HG02870 (cell line): ENCODE measurements around the gene HNRNPR.
"Not testable (repeated sequence)": the region's sequence is repeated elsewhere in the genome, so short reads cannot be mapped to it uniquely, and the experiment has no call there.

Experiments
- ATAC-seq: cut with Tn5 transposase; IDR thresholded peaks from one replicate; pipeline ENCODE4 v1.9.1; 2021; ENCODE audit warnings: mild to moderate bottlenecking, moderate library complexity; ENCODE audit not compliant: unreplicated experiment

HNRNPR gene

DNA sequence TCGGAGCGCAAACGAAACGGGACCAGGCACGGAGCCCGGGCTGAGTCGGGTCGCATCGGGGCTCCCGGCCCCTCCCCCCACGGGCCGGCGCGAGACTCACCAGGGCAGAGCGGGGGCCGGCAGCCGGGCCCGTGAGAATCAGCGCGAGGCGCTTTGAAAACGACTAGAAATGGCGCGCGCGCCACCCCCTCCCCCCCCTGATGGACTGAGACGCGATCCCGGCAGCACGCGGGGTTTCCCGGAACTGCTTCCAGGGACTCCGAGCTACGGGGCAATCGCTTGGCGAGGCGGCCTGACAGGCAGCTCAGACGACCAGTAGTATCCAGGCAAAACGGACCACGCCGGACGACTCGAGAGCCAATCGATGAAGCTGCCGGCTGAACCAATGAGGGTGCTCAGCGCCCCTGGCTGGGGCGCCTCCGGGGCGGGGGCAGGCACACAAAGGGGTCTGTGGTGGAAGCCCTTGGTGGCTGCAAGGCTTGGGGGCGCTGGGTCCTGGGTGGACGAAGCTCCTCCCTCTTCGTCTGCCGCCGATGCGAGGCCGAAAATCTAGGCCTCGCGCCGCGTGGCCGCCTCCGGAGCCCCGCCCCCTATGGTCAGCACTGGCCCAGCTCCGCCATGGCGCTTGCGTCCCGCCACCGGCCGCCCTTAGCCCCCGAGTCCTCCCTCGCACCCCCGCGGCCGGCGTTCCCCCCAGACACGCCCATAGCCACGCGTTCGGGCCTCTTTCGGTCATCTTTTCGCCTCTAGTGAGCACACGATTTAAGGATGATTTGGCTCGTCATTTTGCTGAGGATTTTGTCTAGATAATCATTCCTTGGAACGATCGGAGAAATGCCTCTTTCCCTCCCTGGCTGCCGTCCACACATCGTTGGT, at the start of gene HNRNPR:
Gene HNRNPR, minus strand, starts transcription at position 174 of the 876 bp plus-strand sequence. CDS start 3,276 bp downstream, outside the sequence.
- ATAC-seq, result peak; percentile 91

DNA sequence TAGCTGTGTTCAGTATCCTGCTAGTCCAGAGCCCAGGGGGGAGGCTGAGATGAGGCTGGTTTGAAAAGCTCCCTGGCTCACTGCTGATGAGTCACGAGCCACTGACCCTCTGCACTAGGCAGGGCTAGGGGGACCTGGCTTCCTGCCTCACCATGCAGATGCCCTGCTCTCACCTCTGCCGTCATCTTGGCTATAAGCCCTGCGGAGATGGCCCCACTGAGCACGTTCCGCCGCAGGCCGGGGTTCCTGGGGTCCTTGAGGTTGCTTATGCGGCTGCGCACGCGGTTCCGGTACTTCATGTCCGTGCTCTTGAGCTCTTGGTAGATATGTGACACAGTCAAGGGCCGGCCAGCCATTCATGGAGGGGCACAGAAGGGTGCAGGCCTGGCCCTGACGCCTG, 49.6 kb upstream of the HNRNPR start:
- ATAC-seq, result no peak

DNA sequence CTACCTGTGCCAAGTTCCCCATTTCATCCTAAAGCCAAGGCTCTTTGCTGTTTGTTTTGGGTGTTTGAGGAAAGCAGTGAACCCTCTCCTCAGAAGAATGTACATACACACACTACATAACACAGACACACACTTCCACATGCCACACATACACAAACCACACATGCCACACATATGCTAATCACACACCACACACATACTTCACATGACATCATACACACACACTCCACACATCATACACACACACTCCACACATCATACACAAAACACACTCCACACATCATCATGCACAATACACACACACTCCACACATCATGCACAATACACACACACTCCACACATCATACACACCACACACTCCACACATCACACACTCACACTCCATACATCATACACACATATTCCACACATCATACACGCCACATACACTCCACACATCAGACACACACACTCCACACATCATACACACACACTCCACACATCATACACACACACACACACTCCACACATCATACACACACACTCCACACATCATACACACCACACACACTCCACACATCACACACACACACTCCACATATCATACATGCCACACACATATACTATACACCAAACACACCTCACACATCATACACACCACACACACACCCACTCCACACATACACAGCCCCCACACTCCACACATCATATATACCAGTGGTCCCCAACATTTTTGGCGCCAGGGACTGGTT, 48.2 kb upstream of the HNRNPR start:
- ATAC-seq, result no peak

DNA sequence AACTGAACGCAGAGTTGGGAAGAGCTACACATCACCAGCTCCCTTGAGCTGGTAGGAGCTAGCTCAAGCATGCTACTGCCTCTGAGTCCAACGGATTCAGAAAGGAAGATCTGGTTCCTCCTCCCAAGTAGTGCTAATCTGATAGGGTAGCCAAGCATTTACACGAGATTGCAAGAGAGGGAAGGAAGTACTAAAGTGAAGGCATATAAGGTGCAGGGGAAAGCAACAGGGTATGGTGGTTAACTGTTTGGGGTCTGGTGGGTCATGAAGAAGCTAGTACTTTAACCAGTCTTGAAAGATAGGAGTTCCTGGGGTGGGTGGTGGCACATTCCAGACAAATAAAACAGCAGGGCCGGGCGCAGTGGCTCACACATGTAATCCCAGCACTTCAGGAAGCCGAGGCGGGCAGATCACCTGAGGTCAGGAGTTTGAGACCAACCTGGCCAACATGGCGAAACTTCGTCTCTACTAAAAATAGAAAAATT, 45.8 kb upstream of the HNRNPR start:
- ATAC-seq, result no peak

DNA sequence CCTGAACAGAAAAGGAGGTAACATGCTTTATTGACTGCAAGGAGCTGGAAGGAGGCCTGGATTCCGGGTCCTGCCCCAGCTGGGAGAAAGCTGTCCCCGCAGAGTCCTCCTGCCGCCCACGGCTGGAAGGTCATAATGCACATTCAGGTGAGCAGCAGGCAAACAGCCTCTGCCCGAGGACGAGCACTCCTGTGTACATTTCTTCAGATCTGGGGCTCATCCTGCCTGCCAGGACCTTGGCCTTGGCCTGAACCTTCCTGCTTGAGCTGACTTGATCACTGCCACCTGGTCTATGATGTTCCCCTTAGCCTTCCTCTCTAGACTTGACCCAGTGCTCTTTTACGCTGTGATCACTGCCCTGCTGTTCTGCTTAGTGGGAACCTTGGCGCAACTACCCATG, 43.4 kb upstream of the HNRNPR start:
- ATAC-seq, result no peak

DNA sequence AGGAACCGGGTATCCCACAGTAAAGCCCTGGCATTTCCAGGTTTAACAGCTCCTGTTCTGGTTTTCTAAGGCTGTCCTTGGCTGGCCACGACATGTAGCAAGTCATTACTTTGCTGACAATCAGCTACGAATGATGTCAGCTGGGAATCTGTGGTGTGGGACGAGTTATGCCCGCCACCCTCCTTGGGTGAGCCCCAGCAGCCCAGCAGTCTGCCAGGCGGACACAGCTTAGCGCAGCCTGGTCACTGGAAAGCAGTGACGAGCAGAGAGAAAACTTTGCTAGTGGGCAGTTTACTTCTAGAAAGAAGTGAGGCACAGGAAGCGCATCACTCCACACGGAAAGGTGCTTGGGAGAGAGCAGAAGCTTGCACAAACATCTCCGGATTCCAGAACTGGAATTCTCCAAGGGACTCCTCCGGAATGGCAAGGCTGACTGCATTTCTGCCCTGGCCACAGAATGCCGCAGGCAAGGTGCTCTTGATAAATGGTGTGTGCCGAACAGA, 41.1 kb upstream of the HNRNPR start:
- no peak for ATAC-seq

DNA sequence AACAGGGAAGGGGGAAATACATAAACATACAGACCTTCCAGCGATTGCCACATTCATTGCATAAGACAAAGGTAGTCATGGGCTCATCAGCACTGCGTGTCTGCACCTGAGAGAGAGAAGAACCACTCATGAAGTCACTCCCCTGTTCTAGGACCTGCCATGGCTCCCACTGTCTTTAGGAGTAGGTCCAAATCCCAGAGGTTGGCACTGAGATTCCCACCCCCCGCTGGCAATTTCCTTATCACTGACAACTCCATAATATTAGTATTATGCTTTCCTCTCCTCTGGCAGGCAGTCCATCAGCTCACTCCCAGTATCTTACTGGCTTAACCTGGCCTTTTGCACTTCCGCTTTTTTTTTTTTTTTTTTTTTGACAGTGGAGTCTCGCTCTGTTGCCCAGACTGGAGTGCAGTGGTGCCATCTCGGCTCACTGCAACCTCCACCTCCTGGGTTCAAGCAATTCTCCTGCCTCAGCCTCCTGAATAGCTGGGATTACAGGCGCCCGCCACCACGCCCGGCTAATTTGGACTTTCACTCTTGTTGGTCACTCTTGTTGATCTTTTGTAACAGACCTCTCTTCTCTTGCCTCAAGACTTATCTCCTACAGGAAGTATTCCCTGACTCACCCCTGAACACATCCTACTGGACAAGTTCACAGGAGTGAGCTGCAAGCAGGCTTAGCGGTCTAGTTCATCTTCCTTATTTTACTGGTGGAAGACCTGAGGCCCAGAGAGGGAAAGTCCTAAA, 40.4 kb upstream of the HNRNPR start:
- no peak for ATAC-seq

DNA sequence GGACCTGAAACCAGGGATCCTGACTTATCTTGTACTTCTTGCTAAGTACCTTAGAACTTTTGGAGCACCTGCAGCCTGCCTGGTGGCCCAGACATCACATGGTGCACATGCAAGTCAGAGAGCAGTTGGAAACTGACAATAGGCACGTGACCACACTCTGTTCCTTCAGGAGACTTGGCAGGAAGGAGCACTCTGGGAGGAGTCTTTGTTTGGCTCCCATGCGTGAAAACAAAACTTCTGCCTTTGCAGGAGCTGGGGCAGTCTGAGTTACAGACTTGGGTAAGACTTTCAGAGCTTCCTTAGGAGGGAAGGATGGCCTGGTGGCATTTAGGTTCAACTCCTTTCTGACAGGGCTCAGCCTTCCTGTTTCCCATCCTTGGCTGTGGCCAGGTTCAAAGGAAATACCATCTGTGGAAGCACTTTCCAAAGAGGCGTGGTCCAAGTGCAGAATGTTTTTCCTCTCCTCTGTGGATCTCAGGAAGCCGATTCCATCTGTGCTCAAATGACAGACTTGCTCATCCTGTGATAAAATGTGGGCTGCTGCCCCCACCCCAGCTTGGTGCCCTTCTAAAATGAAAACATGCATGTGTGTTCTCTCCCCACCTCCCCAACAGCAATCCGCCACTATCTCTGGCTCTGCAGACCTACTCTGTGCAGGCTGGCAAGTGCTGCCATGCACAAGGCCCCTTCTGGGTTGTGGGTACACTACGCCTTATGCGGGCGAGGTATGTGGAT, 39.7 kb upstream of the HNRNPR start:
- ATAC-seq, result no peak

DNA sequence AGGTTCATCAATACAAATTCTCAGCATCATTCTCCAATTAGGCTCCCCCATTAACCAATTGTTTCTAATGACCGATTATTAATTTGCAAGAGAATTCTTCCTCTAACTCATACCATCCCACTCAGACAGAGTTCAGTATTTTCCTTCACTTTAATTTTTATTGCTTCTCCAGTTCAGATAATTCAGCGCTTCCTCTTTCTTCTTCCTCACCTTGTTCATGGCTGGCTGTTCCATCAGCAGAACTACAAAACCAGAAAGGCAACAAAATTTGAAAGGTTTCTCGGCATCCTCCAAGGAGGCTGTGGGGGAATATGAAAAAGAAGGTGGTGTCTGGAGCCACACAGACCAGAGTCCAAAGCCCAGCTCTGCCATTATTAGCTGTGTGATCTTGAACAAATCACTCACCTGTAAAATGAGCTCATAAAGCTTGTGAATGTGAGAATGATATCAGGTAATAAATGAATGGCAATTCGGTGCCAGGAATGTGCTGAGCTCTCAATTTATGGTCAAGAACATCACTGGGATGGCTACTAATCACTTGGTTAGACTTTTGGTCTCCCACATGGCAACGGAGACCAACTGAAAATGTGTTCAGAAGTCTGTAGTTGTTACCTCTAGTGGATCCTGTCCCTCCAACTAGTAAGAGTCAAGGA, 37.3 kb upstream of the HNRNPR start:
- ATAC-seq, result no peak

DNA sequence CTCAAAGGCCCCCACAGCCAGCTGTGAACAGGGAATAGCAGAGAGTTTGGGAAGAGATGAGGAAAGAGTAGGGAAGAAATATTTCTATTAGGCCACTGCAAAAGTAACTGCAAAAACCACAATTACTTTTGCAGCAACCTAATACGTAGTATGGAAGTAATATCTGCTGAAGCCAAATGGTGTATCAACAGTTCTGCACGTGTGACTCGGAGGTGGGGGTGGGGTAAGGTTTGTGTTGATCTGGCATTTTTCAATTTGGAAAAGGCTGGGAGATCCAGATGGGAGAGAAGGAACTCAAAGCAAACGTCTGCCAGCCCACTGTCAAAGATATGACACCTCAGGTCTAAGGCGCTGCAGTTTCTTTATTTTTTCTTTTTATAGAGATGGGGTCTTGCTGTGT, 36.6 kb upstream of the HNRNPR start:
- ATAC-seq, result no peak

DNA sequence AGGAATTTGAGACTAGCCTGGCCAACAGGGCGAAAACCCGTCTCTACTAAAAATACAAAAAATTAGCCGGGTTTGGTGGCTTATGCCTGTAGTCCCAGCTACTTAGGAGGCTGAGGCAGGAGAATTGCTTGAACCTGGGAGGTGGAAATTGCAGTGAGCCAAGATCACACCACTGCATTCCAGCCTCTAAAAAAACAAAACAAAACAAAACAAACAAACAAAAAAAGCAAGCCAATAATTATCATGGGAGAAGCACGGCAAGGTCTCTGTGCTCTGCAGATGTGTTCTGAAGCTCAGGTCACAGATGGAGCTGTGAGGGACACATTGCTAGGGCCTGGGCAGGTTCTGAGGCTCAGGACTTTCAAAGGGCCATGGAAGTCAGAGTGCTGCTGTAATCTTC, 36.2 kb upstream of the HNRNPR start:
- not testable (repeated sequence) for ATAC-seq

DNA sequence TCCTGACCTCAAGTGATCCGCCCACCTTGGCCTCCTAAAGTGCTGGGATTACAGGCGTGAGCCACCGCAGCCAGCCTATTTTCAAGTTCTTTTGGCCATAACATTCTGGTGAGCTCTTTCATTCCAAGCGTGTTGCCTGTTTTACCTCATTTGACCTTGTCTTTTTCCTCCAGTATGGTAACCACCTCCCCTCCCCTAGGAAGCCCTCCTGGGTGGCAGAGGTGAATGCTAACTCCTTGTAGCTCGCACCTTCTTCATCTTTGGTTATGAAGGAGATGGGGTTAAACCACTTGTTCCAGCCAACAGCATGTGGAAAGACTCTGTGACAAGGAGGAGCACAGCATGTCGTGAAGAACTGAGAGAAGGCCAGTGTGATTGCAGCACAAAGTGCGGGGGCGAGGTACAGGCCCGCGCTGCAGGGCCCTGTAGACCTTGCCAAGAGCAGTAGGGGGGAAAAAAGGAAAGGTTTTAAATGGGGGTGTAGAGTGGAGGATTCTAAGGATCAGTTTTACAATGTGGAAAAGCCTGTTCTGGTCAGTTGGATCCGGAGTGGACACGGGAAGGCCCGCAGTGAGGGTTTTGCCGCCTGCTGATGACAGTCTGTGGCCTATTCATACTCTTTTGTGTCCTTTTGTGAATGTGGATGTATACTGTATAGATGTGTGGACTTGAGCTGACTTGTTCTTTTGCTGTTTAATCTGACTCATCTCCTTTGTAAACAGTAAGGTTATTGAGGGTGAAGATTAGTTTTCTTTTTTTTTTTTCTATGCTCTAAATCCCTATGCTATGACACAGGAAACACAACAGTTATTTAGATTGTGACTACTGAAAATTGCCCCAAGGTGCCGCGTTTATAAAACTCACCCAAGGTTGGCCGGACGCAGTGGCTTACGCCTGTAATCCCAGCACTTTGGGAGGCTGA, 33.1 kb upstream of the HNRNPR start:
- no peak for ATAC-seq

DNA sequence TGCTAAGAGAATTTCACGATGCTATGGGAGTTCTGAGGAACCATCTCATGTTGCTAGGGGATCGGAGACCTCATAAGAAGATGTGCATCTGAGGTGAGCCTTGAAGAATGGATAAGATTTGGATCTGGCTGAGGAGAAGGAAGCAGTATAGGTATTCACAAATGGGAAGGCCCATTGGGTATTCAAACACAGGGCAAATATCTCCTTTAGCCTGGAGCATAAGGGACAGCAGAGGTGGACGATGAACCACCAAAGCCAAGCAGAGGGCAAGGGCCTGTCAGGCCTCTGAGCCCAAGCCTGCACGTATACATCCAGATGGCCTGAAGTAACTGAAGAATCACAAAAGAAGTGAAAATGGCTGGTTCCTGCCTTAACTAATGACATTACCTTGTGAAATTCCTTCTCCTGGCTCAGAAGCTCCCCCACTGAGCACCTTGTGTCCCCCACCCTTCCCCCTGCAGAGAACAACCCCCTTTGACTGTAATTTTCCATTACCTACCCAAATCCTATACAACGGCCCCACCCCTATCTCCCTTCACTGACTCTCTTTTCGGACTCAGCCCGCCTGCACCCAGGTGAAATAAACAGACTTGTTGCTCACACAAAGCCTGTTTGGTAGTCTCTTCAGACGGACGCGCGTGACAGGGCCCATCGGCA, 30.1 kb upstream of the HNRNPR start:
- ATAC-seq, result not testable (repeated sequence)

DNA sequence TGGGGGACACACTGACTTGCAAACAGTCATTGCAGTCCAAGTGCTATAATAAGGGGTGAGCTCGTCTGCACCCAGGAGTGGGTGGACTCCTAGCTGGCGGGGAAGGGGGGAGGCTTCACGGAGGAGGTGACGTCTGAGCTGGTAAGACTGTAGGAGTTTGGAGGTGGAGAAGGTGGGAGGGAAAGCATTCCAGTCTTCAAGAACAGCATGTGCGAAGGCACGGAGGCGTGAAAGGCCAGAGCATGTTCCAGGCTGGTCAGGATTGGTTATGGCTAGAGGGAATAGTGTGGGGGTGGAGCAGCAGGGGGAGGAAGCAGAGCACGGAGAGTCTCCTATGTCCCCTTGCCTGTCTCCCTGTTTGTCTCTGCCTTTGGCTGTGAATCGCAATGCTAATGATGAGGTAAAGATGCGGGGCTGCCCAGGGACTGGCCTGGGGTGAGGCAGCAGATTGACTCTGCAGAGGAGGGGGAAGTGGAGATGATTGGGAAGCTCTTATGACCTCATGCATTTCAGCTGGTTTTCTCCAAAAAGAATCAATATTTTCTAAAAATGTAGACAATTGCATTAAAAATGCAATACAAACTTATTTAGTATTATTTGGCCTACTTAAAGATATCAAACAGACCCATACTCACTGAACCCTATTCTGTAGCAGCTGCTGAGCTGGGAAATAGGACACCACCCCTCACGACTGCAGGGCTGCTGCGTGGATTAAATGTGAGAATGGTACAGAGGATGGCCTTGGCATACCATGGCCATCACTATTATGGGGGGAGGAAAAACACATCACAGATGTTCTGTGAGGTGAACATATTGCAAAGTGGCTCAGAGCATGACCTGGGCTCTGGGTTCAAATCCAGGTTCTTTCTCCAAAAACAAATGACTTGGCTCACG, 28.1 kb upstream of the HNRNPR start:
- no peak for ATAC-seq

DNA sequence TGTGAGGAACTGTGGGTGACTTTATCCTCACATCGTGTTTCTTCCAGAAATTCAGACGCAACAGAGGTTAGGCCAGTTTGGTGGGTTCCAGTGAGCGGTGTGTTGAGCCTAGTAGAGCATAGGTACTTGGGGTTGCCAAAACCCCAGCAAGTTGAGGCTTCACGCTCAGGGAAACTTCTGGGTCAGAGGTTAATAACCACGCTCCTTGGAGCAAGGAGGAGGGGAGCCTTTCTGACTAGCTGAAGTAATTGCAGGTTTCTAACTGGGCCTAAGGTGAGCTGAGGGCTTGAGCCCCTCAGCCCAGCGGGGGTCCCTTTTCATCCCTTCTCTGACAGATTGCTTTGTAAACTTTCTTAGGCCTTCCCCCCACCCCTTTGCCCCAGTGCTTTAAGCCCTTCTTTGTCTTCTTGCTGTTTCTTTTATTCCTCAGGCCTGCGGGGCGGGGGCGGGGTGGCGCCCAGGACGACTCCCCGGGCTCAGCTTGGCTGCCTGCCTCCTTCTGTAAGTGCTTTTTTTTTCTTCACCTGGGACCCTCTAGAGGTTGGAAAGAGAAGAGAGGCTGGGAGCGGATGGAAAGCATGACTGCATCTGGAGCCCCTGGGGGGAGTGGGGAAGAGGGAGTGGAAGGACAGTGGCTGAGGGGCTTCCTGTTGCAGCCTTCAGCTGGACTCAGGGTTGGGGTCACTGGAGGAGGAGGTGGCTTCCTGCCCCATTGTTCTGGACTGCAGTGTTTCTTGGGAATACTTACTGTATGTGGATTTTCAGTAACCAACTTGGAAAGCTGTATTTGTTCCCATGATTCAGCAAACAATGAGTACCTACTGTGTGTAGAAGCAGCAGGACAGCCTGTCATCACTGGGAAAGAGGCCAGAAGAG, 26.9 kb upstream of the HNRNPR start:
- ATAC-seq, result no peak

DNA sequence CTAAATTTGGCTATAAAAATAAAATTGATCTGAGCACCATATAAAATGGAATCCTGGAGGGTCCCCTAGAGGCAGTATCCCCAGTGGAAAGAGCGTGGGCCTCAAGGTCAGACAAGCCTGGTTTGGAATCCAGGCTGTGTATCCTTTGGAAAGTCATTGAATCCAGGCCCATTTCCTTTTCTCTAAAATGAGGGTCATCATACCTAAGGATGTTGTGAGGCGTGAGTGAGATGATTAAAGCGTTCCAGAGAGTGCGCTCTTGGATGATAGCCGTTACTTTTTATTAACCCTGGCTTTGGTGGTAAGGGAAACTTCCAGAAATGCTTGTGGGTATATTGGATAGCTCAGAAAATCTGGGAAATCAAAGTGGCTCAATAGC, 26.2 kb upstream of the HNRNPR start:
- no peak for ATAC-seq
